Measurements from ENCODE around the gene BARHL2.

DNA sequence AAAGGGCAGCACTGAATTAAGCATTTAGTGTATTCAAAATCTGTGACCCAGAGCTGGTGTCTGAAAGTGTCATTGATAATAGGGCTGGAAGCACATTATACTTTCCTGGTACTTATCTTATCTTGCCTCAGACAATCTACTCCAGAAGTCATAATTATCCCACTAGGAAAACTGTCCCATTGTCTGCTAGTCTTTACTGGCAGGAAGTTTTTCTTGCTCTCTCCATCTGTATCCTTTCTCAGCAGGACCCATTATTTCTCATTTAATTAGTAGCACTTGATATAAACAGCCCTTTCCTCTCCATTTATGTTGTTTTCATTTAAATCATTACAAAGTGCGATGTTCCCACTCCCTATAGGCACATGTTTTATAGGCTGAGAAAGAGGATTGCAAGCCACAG is 36.5 kb upstream of the BARHL2 start:
- TF ChIP-seq TCF7L2 (IDR thresholded peaks at IDR 0.05; ENCODE audit: borderline replicate concordance, extremely low read depth, insufficient read depth, insufficient read length) (no peak), EZH2 (IDR thresholded peaks at IDR 0.05) (no peak), EGR1 (IDR thresholded peaks at IDR 0.05; ENCODE audit: low read depth) (no peak), YY1 (IDR thresholded peaks at IDR 0.05; ENCODE audit: extremely low read depth, insufficient replicate concordance, low read depth, low read length) (no peak), SIN3A (IDR thresholded peaks at IDR 0.05; ENCODE audit: low read depth) (no peak), EZH2phosphoT487 (IDR thresholded peaks at IDR 0.05; ENCODE audit: borderline replicate concordance) (no peak), POLR2A (IDR thresholded peaks at IDR 0.05; ENCODE audit: borderline replicate concordance, extremely low read depth, insufficient read depth, insufficient read length) (no peak), POLR2AphosphoS5 (IDR thresholded peaks at IDR 0.05; ENCODE audit: low read depth, low read length) (no peak)
- TF ChIP-seq, protein P1, sequence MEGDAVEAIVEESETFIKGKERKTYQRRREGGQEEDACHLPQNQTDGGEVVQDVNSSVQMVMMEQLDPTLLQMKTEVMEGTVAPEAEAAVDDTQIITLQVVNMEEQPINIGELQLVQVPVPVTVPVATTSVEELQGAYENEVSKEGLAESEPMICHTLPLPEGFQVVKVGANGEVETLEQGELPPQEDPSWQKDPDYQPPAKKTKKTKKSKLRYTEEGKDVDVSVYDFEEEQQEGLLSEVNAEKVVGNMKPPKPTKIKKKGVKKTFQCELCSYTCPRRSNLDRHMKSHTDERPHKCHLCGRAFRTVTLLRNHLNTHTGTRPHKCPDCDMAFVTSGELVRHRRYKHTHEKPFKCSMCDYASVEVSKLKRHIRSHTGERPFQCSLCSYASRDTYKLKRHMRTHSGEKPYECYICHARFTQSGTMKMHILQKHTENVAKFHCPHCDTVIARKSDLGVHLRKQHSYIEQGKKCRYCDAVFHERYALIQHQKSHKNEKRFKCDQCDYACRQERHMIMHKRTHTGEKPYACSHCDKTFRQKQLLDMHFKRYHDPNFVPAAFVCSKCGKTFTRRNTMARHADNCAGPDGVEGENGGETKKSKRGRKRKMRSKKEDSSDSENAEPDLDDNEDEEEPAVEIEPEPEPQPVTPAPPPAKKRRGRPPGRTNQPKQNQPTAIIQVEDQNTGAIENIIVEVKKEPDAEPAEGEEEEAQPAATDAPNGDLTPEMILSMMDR (IDR thresholded peaks at IDR 0.05 in 2 of 3, conservative IDR thresholded peaks at IDR 0.05 in 1 of 3; ENCODE audit: borderline replicate concordance in 1 of 3, insufficient read depth in 1 of 3, low read depth in 2 of 3, low read length in 2 of 3), result no peak
- TF ChIP-seq, protein P2, sequence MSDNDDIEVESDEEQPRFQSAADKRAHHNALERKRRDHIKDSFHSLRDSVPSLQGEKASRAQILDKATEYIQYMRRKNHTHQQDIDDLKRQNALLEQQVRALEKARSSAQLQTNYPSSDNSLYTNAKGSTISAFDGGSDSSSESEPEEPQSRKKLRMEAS (IDR thresholded peaks at IDR 0.05), result no peak
